ENCODE measurements around the gene CDH23. TPM values are rescaled to one million over a fixed set of nuclear protein-coding genes. Genes with fewer than 3 reads are reported as not detected.

CDH23 gene
- total and polyA plus RNA-seq, 9 of the 15 experiments (the other 6 are each of a cell fraction or from before 2014, with no cell fraction given), result 0.18 to 1.2 (median 0.47) TPM

DNA sequence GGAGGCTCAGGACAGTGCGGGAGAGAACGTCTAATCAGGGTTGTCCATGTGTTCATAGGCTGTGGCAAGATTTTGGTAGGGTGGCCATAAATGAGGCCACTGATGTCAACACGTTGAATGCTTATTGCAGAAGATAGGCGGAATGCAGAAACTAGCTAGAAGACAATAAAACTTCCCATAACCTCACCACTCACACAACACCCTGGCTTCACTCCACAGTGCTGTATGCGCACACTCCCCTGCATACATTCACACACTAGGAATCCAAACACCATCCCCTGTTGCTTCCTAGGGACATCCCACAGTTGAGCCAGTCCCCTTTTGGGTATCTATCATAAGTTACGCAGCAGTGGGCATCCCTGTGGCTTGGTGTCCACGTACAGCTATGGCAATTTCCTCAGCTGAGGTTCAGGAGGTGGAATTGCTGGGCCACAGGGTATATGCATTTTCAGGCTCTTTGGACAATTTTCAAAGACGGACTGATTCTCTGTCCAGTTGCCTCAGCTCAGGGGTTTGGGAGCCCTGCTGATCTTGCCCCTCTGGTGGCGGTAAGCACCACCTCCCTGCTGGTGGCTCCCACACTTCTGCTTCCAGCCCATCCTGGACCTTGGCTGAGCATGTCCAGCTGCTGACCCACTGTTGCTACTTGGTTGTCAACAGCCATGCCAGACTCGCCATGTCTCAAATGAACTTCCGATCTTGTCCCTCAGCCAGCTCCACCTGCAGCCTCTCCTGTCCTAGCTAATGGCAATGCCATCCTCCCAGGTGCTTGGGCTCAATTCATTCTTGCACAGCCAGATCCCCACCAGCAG is 36.4 kb downstream of the CDH23 start:
- ChIA-PET CTCF (ENCODE audit: low intra/inter-chr PET ratio) (no interaction called here), POLR2A (no interaction called here)
- Histone ChIP-seq H3K36me3 (ENCODE audit: control insufficient read depth, insufficient read depth, low read length) (no peaks in the 10 kb centered on the region), H2AFZ (ENCODE audit: low read depth, low read length) (no peak overlapping the region), H3K9me3 (replicated peaks; ENCODE audit: control insufficient read depth, insufficient read depth, low read depth, low read length) (no peaks in the 10 kb centered on the region), H3K79me2 (ENCODE audit: control insufficient read depth, insufficient read depth, low read length) (no peaks in the 10 kb centered on the region), H3K27me3 (ENCODE audit: control insufficient read depth in 2 of 2, insufficient read depth in 2 of 2, low read length in 2 of 2) (peaks cover 35 to 76% of the 10 kb centered on the region in 2 experiments), H3K27ac (ENCODE audit: extremely low read depth, low read depth, low read length) (no peak overlapping the region), H3K9me1 (ENCODE audit: control insufficient read depth, insufficient read depth, low read length) (no peaks in the 10 kb centered on the region), H4K20me1 (replicated peaks; ENCODE audit: control insufficient read depth, insufficient read depth, low read length) (peaks cover 14% of the 10 kb centered on the region; the same call in 1 of the 2 replicates), H3K4me3 (no peak overlapping the region), H3K4me1 (replicated peaks in 1 of 2; ENCODE audit: control insufficient read depth in 2 of 2, insufficient read depth in 2 of 2, low read length in 2 of 2) (no peaks in the 10 kb centered on the region), H3K4me2 (ENCODE audit: insufficient read depth, low read length) (no peak overlapping the region), H3K9ac (ENCODE audit: insufficient read depth in 1 of 2, low read depth in 2 of 2, low read length in 2 of 2) (no peak overlapping the region; a peak in 1 of 4 replicates)
- WGBS (ENCODE audit: insufficient coverage, low coverage, missing lambda C conversion rate), result 7% methylated on average over 11 of the region's 11 CpGs
- in situ Hi-C loops (cut with MboI) (no loop called here), intact Hi-C loops (cut with micrococcal nuclease) (no loop called here)
- TF ChIP-seq PML (IDR thresholded peaks at IDR 0.05; ENCODE audit: low read length) (no peak), NR2C1 (IDR thresholded peaks at IDR 0.05) (no peak), NR2C1 (tag; IDR thresholded peaks at IDR 0.05) (no peak), KAT8 (IDR thresholded peaks at IDR 0.05; ENCODE audit: low read depth) (no peak), ZNF184 (CRISPR knock-in tag; IDR thresholded peaks at IDR 0.05) (no peak), MYC (IDR thresholded peaks at IDR 0.05; ENCODE audit: low read depth, low read length) (no peak), MYC (CRISPR knock-in tag; IDR thresholded peaks at IDR 0.05; ENCODE audit: borderline replicate concordance, low read depth) (no peak), KLF10 (CRISPR knock-in tag; IDR thresholded peaks at IDR 0.05) (no peak)
- FAIRE-seq, result no peak
- no peak for DNase-seq (ENCODE audit: extremely low read depth in 1 of 4, low spot score in 3 of 4)
- BruUV-seq (replicated peaks), result no TSS peak
- no peak for ATAC-seq
